HG02870 (cell line): ENCODE data around the gene CCDC88A.
A peak's percentile ranks its signal among the peaks of the same experiment; 100 is the strongest.
"Not testable (repeated sequence)": the region's sequence is repeated elsewhere in the genome, so short reads cannot be mapped to it uniquely, and the experiment has no call there.

Experiments
- ATAC-seq: cut with Tn5 transposase; IDR thresholded peaks from one replicate; pipeline ENCODE4 v1.9.1; 2021; ENCODE audit warnings: mild to moderate bottlenecking, moderate library complexity; ENCODE audit not compliant: unreplicated experiment

The CCDC88A gene, protein sequence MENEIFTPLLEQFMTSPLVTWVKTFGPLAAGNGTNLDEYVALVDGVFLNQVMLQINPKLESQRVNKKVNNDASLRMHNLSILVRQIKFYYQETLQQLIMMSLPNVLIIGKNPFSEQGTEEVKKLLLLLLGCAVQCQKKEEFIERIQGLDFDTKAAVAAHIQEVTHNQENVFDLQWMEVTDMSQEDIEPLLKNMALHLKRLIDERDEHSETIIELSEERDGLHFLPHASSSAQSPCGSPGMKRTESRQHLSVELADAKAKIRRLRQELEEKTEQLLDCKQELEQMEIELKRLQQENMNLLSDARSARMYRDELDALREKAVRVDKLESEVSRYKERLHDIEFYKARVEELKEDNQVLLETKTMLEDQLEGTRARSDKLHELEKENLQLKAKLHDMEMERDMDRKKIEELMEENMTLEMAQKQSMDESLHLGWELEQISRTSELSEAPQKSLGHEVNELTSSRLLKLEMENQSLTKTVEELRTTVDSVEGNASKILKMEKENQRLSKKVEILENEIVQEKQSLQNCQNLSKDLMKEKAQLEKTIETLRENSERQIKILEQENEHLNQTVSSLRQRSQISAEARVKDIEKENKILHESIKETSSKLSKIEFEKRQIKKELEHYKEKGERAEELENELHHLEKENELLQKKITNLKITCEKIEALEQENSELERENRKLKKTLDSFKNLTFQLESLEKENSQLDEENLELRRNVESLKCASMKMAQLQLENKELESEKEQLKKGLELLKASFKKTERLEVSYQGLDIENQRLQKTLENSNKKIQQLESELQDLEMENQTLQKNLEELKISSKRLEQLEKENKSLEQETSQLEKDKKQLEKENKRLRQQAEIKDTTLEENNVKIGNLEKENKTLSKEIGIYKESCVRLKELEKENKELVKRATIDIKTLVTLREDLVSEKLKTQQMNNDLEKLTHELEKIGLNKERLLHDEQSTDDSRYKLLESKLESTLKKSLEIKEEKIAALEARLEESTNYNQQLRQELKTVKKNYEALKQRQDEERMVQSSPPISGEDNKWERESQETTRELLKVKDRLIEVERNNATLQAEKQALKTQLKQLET (N-terminal part only)

GRCh38 chr2:55419679-55420438 lies at the start of gene CCDC88A:
Gene CCDC88A (minus strand): TSS chr2:55419856. CDS start chr2:55419079, 777 bp downstream.
- ATAC-seq, result peak; percentile 69

DNA sequence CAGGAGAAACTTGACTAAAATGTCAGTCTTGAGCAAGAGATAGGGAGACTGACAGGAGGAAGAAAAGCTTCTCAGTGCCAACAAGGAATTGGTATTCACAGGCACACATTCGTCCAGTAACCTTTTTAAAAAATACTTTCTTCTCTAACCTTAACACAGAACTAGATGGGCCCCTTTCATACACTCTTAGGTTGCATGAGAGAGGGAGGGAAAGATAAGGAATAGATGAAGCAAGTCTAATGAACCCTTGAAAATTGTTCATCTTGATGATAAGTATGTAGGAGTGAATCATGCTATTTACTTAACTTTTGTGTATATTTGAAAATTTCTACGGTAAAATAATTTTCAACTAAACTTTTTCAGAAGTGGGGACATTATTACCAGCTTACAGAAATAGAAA lies 42.0 kb upstream of the CCDC88A start:
- ATAC-seq, result no peak

- no peak for ATAC-seq
These were observed 40.9 kb upstream of the CCDC88A start for GRCh38 chr2:55460562-55460961.

- ATAC-seq, result no peak
These were observed 40.1 kb upstream of the CCDC88A start for GRCh38 chr2:55459714-55460274.

DNA sequence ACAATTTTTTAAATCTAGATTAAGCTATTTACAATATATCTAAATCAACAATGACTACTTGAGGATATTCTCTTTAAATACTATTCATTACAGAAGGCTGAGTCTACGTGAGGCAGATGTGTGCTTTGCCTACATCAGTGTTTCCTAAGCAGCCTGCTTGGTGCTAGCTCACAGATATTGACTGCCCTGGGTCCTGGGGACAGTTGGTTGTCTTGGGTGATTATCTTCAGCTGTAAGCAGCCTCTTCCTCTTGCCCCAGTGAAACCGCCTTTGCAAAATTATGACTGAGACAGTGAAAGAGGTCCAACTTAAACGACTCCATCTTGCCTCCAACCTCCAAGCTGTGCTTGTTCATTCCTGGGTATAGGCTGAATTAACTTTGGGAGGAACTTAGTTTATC lies 39.6 kb upstream of the CCDC88A start:
- ATAC-seq, result no peak

DNA sequence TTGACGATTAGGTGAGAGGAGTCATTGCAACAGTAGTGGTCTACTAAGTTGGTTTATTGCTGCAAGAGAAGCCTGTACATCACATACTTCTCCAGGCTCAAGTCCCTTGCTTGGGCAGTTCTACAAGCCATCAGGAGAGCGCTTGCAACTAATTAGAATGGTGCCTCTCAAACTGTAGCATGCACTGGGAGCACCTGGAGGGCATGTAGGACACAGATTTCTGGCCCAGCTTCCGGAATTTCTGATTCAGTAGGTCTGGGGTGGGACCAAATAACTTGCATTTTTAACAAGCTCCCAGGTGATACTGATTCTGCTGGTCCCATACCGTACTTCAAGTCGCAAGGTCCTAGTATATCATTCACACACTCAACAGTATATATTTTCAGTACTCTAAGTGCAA lies 34.5 kb upstream of the CCDC88A start:
- no peak for ATAC-seq

GRCh38 chr2:55452879-55453278 lies 33.2 kb upstream of the CCDC88A start:
- ATAC-seq, result no peak

- no peak for ATAC-seq
These were observed 32.0 kb upstream of the CCDC88A start for GRCh38 chr2:55451699-55452098.

- ATAC-seq, result not testable (repeated sequence)
These were observed 30.4 kb upstream of the CCDC88A start for GRCh38 chr2:55450014-55450413.

DNA sequence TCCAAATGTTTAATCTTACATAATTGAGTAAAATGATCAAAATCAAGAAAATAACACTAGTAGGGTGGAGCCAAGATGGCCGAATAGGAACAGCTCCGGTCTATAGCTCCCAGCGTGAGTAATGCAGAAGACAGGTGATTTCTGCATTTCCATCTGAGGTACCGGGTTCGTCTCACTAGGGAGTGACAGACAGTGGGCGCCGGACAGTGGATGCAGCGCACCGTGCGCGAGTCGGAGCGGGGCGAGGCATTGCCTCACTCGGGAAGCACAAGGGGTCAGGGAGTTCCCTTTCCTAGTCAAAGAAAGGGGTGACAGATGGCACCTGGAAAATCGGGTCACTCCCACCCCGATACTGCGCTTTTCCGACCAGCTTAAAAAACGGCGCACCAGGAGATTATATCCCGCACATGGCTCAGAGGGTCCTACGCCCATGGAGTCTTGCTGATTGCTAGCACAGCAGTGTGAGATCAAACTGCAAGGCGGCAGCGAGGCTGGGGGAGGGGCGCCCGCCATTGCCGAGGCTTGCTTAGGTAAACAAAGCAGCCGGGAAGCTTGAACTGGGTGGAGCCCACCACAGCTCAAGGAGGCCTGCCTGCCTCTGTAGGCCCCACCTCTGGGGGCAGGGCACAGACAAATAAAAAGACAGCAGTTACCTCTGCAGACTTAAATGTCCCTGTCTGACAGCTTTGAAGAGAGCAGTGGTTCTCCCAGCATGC lies 22.5 kb upstream of the CCDC88A start:
- not testable (repeated sequence) for ATAC-seq

GRCh38 chr2:55441280-55441892 lies 21.7 kb upstream of the CCDC88A start:
- no peak for ATAC-seq

DNA sequence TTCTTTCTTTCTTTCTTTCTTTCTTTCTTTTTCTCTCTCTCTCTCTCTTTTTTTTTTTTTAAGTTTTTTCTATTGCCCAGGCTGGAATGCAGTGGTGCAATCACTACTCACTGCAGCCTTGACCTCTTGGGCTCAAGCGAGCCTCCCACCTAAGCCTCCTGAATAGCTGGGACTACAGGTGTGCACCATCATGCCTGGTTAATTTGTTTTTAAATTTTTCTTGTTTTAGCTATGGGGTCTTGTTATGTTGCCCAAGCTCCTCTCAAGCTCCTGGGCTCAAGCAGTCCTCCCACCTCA lies 19.4 kb upstream of the CCDC88A start:
- ATAC-seq, result no peak

- ATAC-seq, result no peak
These were observed 18.9 kb upstream of the CCDC88A start for GRCh38 chr2:55438391-55439100.

DNA sequence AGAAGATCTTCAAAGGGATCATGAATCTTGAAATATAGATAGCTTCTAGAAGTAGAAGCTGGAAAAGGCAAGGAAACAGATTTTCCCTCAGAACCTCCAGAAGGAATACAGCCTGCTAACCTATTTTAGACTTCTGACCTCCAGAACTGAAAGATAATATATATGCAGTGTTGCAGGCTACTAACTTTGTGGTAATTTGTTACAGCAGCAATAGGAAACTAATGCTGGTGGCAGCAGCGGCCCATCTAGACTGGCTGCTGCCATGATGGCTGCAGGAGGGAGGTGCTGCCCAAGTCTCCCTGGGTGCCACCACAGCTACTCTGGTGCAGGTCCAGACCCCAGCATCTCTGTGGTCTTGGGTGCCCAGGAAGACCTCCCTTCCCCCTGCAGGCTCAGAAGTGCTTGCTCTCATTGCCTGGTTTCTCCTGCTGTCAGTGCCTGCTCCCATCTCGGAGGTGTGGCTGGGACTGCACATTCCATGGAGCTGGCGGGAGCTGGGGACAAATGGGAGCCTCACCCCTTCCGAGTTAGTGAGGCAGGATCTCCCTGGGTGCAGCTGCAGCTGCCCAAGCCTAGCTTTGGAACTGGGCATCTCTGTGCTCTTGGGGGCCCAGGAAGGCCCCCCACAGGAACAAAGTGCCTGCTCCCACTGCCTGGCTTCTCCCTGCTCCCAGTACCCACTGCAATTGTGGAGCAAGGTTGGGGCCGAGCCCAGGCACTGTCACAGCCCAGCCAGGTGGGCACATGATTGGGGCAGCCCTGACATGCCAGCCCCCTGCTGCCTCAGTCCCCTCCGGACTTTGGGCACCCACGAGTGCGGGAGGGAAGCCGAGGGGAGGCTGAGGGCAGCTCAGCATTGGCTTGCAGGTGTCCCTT lies 18.1 kb upstream of the CCDC88A start:
- no peak for ATAC-seq

- ATAC-seq, result peak; percentile 55
These were observed 12.4 kb upstream of the CCDC88A start for GRCh38 chr2:55431982-55432627.

DNA sequence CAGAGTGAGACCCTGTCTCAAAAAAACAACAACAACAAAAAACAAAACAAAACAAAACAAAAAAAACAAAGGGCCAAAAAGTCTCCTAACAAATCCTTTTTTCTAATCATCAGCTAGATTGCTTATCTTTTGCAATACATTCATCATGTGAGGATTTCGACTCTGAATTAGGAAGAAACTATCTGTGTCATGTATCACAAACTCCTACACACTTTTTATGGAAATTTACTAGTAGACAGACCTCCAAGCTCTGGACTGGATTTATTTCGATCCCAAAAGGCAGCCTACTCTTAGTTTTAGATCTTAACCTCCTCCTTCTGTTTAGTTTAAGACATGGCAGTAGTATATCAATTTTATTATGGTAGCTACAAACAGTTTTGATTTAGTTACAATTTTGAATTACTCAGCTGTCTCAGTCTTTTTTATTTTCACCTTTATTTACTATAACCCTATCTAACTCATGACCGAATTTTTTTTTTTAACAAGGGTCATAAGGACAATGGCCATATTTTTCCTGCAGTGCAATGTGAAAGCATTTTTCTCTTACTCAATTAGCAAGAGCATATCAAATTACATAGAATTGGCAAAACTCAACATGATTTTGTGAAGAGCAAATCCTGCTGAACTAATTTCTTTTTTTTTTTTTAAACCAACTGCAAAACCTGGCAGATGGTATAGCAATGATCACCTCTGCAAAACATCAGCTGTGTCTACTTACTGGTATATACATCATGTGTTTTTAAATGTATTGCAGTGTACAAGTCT lies 10.7 kb upstream of the CCDC88A start:
- no peak for ATAC-seq

DNA sequence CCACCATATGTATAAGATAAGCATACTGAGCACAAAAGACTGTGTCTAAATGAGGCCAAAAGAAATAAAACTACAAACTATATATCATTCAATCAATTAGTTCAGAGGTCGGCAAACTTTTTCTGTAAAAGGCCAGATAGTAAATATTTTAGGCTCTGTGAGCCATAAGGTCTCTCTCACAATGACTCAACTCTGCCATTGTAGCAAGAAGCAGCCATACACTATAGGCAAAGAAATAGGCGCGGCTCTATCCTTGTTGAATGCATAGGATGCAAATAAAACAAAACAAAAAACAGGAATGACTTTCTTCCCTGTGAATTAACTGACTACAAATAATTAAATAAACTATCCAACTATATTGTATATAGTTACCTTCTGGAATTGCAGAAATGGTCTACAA lies 8.6 kb upstream of the CCDC88A start:
- ATAC-seq, result no peak
